ENCODE results near the gene RAB11FIP3. TPM values are rescaled to one million over a fixed set of nuclear protein-coding genes. Genes with fewer than 3 reads are reported as not detected.
A peak's percentile ranks its signal among the peaks of the same experiment; 100 is the strongest.

RAB11FIP3 gene
- total RNA-seq, 1 donor: 25.3 TPM

DNA sequence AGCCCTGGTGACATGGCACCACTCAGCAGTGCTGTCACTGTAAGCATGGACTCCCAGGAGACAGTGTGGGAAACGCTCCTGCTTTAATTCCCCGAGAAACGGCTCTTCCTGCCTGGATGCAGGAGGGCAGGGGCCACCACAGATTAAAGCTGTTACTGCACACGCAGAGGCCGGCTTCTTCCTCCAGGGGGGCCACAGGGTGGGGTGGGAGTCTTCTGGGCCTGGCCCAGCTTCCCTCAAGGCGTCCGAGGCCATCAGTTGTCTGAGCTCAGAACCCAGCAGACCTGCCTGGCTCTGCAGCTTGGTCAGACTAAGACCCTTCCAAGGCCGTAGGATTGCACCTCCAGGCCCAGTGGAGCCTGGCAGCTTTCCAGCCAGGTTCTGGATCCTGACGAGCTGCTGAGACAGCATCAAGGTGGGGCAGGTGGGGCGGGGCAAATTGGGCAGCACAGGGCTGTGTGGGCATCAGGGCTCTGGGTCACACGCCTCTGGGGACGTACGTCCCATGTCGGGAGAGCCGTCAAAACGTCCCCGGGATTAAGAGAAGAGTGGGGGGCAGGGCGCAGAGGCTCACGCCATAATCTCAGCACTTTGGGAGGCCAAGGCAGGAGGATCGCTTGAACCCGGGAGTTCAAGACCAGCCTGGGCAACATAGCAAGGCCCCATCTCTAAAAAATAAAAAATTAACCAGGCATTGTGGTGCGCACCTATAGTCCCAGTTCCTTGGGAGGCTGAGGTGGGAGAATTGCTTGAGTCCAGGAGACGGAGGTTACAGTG is 97.1 kb downstream of the RAB11FIP3 start:
- Histone ChIP-seq H3K4me3 (ENCODE audit: insufficient read depth, low read length) (no peak overlapping the region), H3K27ac (ENCODE audit: low read depth, low read length) (no peak overlapping the region), H2AFZ (ENCODE audit: low read length) (no peak overlapping the region), H3K79me2 (ENCODE audit: insufficient read depth, low read length) (peaks cover 24% of the 10 kb centered on the region), H3K27me3 (ENCODE audit: insufficient read depth, low read length) (no peaks in the 10 kb centered on the region), H3K36me3 (ENCODE audit: insufficient read depth, low read length) (peaks cover 11% of the 10 kb centered on the region), H3K4me2 (ENCODE audit: insufficient read depth, low read length) (no peak overlapping the region), H3K4me1 (ENCODE audit: insufficient read depth, low read length) (peaks cover 19% of the 10 kb centered on the region), H3K9me3 (ENCODE audit: low read depth, low read length) (no peaks in the 10 kb centered on the region), H4K20me1 (ENCODE audit: insufficient read depth, low read length) (peaks cover 25% of the 10 kb centered on the region)
- no peak for DNase-seq (ENCODE audit: insufficient read length, low spot score, missing footprints)
- TF ChIP-seq, protein P1, sequence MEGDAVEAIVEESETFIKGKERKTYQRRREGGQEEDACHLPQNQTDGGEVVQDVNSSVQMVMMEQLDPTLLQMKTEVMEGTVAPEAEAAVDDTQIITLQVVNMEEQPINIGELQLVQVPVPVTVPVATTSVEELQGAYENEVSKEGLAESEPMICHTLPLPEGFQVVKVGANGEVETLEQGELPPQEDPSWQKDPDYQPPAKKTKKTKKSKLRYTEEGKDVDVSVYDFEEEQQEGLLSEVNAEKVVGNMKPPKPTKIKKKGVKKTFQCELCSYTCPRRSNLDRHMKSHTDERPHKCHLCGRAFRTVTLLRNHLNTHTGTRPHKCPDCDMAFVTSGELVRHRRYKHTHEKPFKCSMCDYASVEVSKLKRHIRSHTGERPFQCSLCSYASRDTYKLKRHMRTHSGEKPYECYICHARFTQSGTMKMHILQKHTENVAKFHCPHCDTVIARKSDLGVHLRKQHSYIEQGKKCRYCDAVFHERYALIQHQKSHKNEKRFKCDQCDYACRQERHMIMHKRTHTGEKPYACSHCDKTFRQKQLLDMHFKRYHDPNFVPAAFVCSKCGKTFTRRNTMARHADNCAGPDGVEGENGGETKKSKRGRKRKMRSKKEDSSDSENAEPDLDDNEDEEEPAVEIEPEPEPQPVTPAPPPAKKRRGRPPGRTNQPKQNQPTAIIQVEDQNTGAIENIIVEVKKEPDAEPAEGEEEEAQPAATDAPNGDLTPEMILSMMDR (IDR thresholded peaks at IDR 0.05; ENCODE audit: extremely low read depth, low read depth, low read length): no peak

DNA sequence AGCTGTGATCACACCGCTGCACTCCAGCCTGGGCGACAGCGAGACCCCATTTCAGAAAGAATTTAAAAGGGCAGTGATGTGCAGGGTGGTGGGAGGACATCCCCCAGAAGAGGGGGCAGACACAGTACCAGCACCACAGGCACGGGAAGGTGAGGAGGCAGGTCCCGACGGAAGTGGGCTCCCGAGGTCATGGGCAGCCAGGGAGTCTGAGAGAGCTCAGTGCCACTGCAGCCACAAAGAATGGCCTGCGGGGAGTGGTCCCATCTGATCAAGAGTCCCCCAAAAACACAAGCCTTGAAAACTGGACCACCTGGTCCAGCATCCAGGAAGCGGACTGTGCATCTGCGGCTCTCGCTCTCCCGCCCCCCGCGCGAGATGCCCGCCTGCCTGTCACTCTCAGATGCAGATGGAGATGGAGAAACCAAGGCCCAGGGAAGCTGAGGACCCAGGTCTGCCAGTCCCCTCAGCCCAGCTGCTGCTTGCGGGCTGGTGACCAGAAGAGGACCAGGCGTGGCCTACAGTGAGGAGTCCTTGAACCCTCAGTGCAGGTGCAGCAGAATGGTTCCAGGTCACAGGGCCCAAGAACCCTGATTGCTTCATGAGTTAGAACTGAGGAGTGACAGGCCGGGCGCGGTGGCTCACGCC is 97.8 kb downstream of the RAB11FIP3 start:
- H3K79me2 ChIP-seq (ENCODE audit: insufficient read depth, low read length): peaks cover 26% of the 10 kb centered on the region
- no peaks in the 10 kb centered on the region for H3K27me3 ChIP-seq (ENCODE audit: insufficient read depth, low read length)
- no peak overlapping the region for H2AFZ ChIP-seq (ENCODE audit: low read length)
- H3K9me3 ChIP-seq (ENCODE audit: low read depth, low read length): no peaks in the 10 kb centered on the region
- H3K4me2 ChIP-seq (ENCODE audit: insufficient read depth, low read length): no peak overlapping the region
- DNase-seq (ENCODE audit: insufficient read length, low spot score, missing footprints): no peak
- peaks cover 11% of the 10 kb centered on the region for H3K36me3 ChIP-seq (ENCODE audit: insufficient read depth, low read length)
- no peak overlapping the region for H3K27ac ChIP-seq (ENCODE audit: low read depth, low read length)
- H4K20me1 ChIP-seq (ENCODE audit: insufficient read depth, low read length): peaks cover 26% of the 10 kb centered on the region
- TF ChIP-seq, protein P1 (IDR thresholded peaks at IDR 0.05; ENCODE audit: extremely low read depth, low read depth, low read length): no peak
- H3K4me3 ChIP-seq (ENCODE audit: insufficient read depth, low read length): no peak overlapping the region
- H3K4me1 ChIP-seq (ENCODE audit: insufficient read depth, low read length): peaks cover 19% of the 10 kb centered on the region

DNA sequence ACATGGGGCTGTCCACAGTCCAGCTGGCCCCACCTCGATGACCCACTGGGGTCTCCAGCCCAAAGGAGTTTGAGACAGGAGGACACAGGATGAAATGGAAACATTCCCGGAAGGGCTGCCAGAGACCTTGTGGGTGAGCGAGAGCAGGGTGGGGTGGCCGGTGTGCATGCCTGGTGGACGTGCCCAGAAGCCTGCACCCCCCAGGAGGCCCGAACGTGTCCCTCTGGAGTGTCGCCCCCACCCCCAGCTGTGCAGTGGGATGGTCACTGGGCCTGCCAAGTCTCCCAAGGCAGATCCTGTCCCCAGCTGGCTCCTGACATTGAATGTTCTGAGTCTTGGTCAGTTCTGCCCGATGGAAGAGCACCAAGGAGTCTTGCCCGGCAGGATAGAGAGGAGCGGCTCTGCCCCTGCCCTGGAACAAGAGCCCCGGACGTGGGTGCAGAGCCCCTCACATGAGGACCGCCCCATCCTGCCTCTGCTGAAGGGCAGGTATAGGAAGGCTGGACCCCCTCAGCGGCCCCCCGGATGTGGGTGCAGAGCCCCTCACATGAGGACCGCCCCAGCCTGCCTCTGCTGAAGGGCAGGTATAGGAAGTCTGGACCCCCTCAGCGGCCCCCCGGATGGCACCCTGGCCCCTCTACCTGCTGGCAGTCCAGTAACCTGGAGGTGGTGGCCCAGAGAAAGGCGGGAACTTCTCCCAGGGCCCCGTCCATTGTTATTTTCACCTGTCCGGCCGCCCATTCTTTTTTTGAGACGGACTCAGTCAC is 99.0 kb downstream of the RAB11FIP3 start:
- Histone ChIP-seq H3K4me3 (ENCODE audit: insufficient read depth, low read length) (no peak overlapping the region), H3K27me3 (ENCODE audit: insufficient read depth, low read length) (no peaks in the 10 kb centered on the region), H4K20me1 (ENCODE audit: insufficient read depth, low read length) (peaks cover 38% of the 10 kb centered on the region), H3K4me2 (ENCODE audit: insufficient read depth, low read length) (no peak overlapping the region), H3K79me2 (ENCODE audit: insufficient read depth, low read length) (peaks cover 39% of the 10 kb centered on the region), H3K36me3 (ENCODE audit: insufficient read depth, low read length) (peaks cover 9% of the 10 kb centered on the region), H3K4me1 (ENCODE audit: insufficient read depth, low read length) (peaks cover 28% of the 10 kb centered on the region), H3K9me3 (ENCODE audit: low read depth, low read length) (no peaks in the 10 kb centered on the region), H3K27ac (ENCODE audit: low read depth, low read length) (peak overlapping the region; percentile 77), H2AFZ (ENCODE audit: low read length) (no peak overlapping the region)
- peak; percentile 89 for DNase-seq (ENCODE audit: insufficient read length, low spot score, missing footprints)
- TF ChIP-seq, protein P1 (IDR thresholded peaks at IDR 0.05; ENCODE audit: extremely low read depth, low read depth, low read length): no peak

Measured in osteoblast (primary cell).